ENCODE measurements around the gene MYO1H.

Gene MYO1H

GRCh38 chr12:109493938-109494337 is 146.2 kb downstream of the MYO1H start:
- FAIRE-seq, result no peak

DNA sequence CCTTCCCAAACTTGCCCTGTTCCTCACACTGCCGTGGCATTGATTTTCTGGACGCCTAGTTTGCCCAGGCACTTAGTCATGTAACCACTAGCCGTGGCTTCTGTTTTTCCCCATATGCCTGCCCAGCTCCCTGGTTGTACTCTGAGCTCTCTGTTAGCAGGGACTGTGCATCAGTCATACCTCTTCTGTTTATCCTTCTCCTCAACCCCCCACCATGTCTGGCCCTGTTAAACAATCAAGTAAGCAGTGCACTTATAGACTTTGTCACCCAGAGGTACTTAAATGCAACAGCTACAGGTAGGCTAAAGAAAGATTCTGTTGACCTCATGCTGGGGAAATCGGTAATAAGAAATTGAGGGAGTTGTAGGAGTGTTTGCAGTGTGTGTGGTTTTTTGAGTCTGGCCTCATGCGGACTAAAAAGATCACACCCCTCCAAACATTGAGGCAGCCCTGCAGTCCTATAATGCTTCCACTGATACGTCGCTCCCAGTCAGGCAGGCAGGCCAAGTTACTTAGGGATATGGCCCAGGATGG is 146.7 kb downstream of the MYO1H start:
- no peak for FAIRE-seq

DNA sequence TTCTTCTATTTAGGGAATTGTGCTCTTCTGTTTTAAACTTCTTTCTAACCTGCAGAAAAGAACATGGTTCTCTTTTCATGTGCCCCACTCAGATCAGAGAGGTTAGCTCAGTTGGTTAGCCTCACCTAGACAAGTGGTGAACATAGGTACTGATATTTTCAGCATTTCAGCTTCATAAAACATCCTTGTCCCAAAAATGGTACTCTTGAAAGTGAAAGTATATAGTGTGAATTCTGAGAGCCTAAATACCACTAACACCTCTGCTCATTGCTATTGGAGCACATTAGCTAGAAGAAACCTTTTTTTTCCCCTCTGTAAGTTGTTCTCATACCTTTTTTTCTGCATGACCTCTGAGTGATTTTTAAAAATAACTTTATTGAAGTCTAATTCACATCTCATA is 147.3 kb downstream of the MYO1H start:
- FAIRE-seq, result no peak

DNA sequence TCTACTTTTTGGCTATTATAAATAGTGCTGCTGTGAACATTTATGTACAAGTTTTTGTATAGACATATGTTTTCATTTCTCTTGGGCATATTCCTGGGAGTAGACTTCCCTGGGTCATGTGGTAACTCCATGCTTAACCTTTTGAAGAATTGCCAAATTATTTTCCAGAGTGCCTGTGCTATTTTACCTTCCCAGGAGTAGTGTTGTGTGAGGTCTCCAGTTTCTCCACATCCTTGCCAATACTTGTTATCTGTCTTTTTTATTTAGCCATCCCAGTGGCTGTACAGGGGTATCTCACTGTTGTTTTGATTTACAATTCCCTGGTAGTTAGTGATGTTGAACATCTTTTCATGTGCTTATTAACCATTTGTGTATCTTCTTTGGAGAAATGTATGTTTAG is 148.6 kb downstream of the MYO1H start:
- FAIRE-seq, result no peak

DNA sequence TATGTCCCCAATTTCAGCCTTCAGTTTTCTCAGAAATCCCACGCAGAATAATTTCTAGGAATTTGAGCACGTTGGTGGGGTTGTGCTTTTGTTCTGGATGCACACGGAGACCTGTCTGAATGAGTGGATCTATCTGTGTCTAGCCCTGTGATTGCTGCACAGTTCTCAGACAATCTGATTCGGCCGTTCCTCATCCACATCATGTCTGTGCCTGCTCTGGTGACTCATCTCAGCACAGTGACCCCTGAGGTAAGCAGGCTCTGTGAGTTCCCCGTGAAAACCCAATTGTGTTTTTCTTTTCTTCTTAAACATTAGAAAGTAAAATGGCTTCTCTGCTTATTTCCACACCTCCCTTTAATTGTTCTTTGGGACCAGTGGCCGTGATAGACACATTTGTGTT is 150.0 kb downstream of the MYO1H start:
- FAIRE-seq, result no peak
